CD4-positive, alpha-beta T cell treated with Interleukin-12 subunit alpha and Interleukin-12 subunit beta, for 1 hour (primary cell): ENCODE data around the gene OTUB1.
"Not testable (repeated sequence)": the region's sequence is repeated elsewhere in the genome, so short reads cannot be mapped to it uniquely, and the experiment has no call there.

Source experiments
- DNase-seq: peaks from one replicate; pipeline ENCODE4 v3.0.0-alpha.2; 2020

The OTUB1 gene, protein sequence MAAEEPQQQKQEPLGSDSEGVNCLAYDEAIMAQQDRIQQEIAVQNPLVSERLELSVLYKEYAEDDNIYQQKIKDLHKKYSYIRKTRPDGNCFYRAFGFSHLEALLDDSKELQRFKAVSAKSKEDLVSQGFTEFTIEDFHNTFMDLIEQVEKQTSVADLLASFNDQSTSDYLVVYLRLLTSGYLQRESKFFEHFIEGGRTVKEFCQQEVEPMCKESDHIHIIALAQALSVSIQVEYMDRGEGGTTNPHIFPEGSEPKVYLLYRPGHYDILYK

GRCh38 chr11:63986156-63986931 is at the start of gene OTUB1:
Gene OTUB1 (plus strand): TSS chr11:63986438. CDS start chr11:63986457, 19 bp downstream.
- peak; percentile 89 for DNase-seq

DNA sequence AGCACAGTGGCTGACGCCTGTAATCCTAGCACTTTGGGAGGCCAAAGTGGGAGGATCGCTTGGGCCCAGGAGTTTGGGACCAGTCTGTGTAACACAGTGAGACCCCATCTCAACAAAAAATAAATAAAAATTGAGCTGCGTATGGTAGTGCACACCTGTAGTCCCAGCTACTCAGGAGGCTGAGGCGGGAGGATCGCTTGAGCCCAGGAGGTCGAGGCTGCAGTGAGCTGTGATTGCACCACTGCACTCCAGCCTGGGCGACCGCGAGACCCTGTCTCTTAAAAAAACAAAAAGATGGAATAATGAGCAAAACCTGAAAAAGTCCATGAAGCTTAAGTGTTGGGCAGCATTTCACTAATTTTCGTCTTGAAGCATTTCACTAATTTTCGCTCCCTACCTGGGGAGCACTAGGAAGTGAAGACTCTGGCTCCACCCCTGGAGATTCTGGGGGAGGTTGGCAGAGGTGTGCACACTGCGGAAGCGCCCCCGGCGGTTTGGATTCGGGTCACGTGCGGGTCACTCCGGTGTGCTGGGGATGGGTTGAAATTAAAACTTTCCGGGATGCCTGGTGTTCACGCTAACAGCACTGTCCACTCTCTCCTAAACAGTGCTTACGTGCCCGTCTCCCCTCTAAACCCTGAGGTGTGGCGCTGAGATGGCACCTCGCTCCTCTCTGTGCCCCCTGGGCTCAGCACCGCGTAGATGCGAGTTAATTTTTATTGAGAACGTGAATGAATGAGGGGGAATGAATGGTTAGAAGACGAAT is 48.3 kb upstream of the OTUB1 start:
- peak; percentile 29 for DNase-seq

- DNase-seq, result peak; percentile 95
These were observed 47.5 kb upstream of the OTUB1 start, which contains the start of gene NAA40 for GRCh38 chr11:63938479-63939396. Gene NAA40 (plus strand): TSS chr11:63939002. CDS start chr11:63939097, 95 bp downstream.

- DNase-seq, result no peak
These were observed 46.8 kb upstream of the OTUB1 start for GRCh38 chr11:63939397-63939891.

GRCh38 chr11:63940786-63941185 is 45.5 kb upstream of the OTUB1 start:
- DNase-seq, result no peak

- DNase-seq, result no peak
These were observed 44.3 kb upstream of the OTUB1 start for GRCh38 chr11:63941901-63942300.

GRCh38 chr11:63942803-63943202 is 43.4 kb upstream of the OTUB1 start:
- DNase-seq, result no peak

GRCh38 chr11:63944987-63945386 is 41.3 kb upstream of the OTUB1 start:
- no peak for DNase-seq

GRCh38 chr11:63945477-63946163 is 40.6 kb upstream of the OTUB1 start:
- DNase-seq, result peak; percentile 68

- DNase-seq, result peak; percentile 44
These were observed 34.3 kb upstream of the OTUB1 start for GRCh38 chr11:63951779-63952536.

DNA sequence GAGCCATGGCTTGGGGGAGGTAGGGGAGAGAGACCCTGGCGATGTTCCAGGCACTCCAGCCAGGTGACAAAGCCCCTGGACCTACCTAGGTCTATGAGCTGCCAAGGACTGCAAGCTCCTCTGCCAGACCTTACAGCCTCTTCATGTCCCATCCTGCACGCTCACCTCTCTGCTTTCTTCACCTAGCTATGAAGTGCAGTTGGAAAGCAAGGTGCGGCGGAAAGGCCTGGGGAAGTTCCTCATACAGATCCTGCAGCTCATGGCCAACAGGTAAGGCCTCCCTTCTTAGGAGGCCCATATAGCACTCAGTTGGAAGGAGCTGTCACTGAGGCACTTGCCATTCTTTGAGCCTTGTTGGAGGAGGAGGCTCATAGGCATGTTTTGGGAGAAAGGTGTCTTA is 33.7 kb upstream of the OTUB1 start:
- DNase-seq, result no peak

DNA sequence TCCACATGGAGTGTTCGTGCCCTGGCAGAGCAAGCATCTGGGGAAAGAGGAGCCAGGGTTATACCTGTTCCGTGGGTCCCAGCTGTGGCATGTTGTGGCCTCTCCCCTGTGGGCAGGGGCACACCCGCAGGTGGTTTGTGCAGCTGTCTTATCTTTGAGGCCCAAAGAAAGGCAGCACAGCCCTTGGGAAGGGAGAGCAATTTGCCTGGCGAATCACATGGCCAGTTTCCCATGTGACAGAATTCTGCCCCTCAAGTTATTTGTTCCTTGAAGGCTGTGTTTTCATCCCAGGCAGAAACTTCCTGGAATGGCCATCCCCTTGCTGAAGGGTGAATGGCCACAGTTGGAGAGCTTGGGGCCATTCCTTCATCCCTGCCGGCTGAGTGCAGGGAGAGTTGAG is 28.2 kb upstream of the OTUB1 start:
- no peak for DNase-seq

DNA sequence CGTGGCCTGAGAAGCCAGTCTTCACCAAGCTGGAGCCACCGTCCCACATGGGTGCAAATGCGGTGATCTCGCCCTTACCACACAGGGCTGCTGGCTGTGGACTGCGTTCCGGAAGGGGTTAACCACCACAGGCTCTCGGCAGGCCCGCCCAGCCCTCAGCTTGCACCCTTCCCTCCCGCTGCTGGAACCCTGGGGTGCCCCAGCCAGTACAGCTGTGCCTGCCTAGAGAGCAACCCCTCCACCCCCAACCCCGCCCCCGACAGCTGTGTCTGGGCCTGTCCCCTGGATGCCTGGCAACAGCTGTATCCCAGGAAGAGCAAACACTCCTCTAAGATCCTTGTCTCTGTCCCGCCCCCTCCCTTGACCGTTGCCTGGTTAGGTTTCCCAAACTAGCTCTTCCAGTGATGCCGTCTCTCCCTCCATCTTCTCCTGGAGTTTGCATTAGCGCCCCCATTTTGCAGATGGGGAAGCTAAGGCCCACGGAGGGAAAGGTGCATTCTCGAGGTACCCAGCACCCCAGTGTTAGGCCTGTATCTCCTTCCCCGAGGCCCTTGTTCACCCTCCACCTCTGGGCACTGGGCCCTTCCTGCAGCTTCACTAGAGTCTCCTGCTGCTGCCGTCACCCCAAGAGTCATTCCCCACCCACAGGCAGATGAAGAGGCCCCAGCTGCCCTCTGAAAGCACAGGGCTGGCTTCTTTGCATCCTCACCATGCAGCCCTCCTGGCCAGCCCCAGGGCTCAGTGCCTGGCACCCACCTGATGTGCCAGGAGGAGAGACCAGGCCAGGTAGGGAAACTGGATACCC is 24.4 kb upstream of the OTUB1 start:
- peak; percentile 46 for DNase-seq

GRCh38 chr11:63963895-63964294 is 22.3 kb upstream of the OTUB1 start:
- not testable (repeated sequence) for DNase-seq

DNA sequence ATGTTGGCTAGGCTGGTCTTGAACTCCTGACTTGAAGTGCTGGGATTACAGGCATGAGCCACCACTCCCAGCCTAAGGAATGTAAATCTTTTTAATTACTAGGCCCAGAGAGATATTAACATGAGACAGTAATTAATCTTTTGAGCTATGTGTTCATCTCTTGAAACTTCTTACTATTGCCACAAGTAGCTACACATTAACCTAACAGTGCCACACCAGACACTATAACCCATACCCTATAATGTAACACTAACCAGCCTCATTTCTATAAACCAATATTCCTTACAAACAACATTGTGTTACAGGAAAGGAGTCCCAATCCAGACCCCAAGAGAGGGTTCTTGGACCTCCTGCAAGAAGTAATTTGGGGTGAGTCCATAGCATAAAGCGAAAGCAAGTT is 19.8 kb upstream of the OTUB1 start:
- DNase-seq, result no peak

DNA sequence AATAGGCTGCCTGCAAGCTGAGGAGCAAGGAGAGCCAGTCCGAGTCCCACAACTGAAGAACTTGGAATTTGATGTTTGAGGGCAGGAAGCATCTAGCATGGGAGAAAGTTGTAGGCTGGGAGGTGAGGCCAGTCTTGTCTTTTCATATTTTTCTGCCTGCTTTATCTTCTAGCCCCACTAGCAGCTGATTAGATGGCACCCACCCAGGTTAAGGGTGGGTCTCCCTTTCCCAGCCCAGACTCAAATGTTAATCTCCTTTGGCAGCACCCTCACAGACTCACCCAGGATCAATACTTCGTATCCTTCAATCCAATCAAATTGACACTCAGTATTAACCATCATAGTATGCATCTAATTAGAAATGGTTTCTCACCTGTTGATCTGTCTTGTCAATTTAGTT is 16.8 kb upstream of the OTUB1 start:
- DNase-seq, result no peak

GRCh38 chr11:63970902-63971301 is 15.3 kb upstream of the OTUB1 start:
- DNase-seq, result no peak

DNA sequence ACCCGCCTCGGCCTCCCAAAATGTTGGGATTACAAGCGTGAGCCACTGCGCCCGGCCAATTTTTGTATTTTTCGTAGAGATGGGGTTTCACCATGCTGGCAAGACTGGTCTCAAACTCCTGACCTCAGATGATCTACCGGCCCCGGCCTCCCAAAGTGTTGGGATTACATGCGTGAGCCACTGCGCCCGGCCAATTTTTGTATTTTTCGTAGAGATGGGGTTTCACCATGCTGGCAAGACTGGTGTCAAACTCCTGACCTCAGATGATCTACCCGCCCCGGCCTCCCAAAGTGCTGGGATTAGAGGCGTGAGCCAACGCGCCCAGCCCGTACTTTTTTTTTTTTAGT is 12.4 kb upstream of the OTUB1 start:
- not testable (repeated sequence) for DNase-seq

DNA sequence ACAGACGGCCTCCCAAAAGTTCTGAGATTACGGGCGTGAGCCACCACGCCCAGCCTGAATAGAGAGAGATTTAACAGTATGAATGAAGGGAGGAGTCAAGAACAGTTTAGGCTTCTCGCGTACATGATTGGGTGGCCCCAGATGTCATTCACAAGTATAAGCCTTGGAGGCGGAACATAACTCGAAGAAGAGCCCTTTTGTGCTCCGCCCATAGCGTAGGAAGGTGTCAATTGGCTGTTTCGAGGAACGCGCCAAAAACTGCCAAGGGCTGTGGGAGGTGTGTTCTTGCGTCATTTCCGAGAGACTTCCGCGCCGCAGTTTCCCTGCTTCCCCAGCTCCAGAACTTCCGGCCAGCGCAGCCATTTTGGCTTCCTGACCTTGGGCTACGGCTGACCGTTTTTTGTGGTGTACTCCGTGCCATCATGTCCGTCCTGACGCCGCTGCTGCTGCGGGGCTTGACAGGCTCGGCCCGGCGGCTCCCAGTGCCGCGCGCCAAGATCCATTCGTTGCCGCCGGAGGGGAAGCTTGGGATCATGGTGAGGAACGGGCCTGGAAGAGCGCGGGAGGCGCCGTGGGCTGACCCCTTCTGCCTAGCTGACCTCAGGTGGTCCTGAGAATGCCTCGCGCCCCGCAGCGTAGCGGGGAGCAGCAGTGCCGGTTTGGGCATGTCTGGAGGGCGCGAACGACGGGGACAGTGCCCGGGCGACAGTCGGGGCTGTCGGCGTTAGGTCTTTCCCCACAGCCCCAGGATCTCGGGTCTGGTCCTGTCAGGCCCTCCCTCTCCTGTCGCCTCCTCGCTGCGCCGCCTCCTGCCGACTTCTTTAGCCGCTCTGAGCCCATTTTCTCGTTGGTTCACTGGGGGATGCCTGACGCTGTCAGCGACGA is 11.7 kb upstream of the OTUB1 start, which contains the start of gene COX8A:
Gene COX8A, plus strand, starts transcription at position 362 of the 885 bp plus-strand sequence. Its CDS starts 61 bp downstream, at position 423.
- DNase-seq, result peak; percentile 98
